ENCODE results near the gene DDX42.

The DDX42 gene

GRCh38 chr17:63822537-63822936 is 48.6 kb downstream of the DDX42 start:
- H3K9me3 ChIP-seq (ENCODE audit: control insufficient read depth, low read length), result no peaks in the 10 kb centered on the region
- H2AFZ ChIP-seq, result no peak overlapping the region
- H3K9ac ChIP-seq, result no peak overlapping the region
- H3K79me2 ChIP-seq, result peaks cover 10% of the 10 kb centered on the region
- no peaks in the 10 kb centered on the region for H3K27me3 ChIP-seq (ENCODE audit: control insufficient read depth, insufficient read depth, low read length)
- no peaks in the 10 kb centered on the region for H3K36me3 ChIP-seq (ENCODE audit: control insufficient read depth, insufficient read depth, low read length)
- TF ChIP-seq CTCF (IDR thresholded peaks at IDR 0.05), result no peak
- H3K4me1 ChIP-seq, result no peaks in the 10 kb centered on the region
- H3K4me3 ChIP-seq (ENCODE audit: low read depth, low read length), result no peak overlapping the region
- peak overlapping the region; percentile 24 for H3K4me2 ChIP-seq (ENCODE audit: low read length)
- no peak overlapping the region for H3K27ac ChIP-seq

GRCh38 chr17:63823659-63824331 is 49.8 kb downstream of the DDX42 start:
- no peak overlapping the region for H2AFZ ChIP-seq
- no peak overlapping the region for H3K27ac ChIP-seq
- peaks cover 14% of the 10 kb centered on the region for H3K79me2 ChIP-seq
- H3K36me3 ChIP-seq (ENCODE audit: control insufficient read depth, insufficient read depth, low read length), result no peaks in the 10 kb centered on the region
- no peaks in the 10 kb centered on the region for H3K9me3 ChIP-seq (ENCODE audit: control insufficient read depth, low read length)
- no peak overlapping the region for H3K4me3 ChIP-seq (ENCODE audit: low read depth, low read length)
- peaks cover 8% of the 10 kb centered on the region for H3K4me1 ChIP-seq
- no peaks in the 10 kb centered on the region for H3K27me3 ChIP-seq (ENCODE audit: control insufficient read depth, insufficient read depth, low read length)
- no peak overlapping the region for H3K9ac ChIP-seq
- no peak overlapping the region for H3K4me2 ChIP-seq (ENCODE audit: low read length)
- TF ChIP-seq CTCF (IDR thresholded peaks at IDR 0.05), result no peak

GRCh38 chr17:63824362-63824761 is 50.4 kb downstream of the DDX42 start:
- H3K9ac ChIP-seq, result no peak overlapping the region
- peaks cover 14% of the 10 kb centered on the region for H3K79me2 ChIP-seq
- peaks cover 13% of the 10 kb centered on the region for H3K4me1 ChIP-seq
- H3K27ac ChIP-seq, result no peak overlapping the region
- no peak overlapping the region for H2AFZ ChIP-seq
- no peak overlapping the region for H3K4me2 ChIP-seq (ENCODE audit: low read length)
- TF ChIP-seq CTCF (IDR thresholded peaks at IDR 0.05), result no peak
- no peaks in the 10 kb centered on the region for H3K27me3 ChIP-seq (ENCODE audit: control insufficient read depth, insufficient read depth, low read length)
- H3K36me3 ChIP-seq (ENCODE audit: control insufficient read depth, insufficient read depth, low read length), result no peaks in the 10 kb centered on the region
- no peaks in the 10 kb centered on the region for H3K9me3 ChIP-seq (ENCODE audit: control insufficient read depth, low read length)
- no peak overlapping the region for H3K4me3 ChIP-seq (ENCODE audit: low read depth, low read length)

- H3K27me3 ChIP-seq (ENCODE audit: control insufficient read depth, insufficient read depth, low read length), result no peaks in the 10 kb centered on the region
- H2AFZ ChIP-seq, result peak overlapping the region; percentile 83
- no peak overlapping the region for H3K9ac ChIP-seq
- H3K27ac ChIP-seq, result peak overlapping the region; percentile 97
- H3K79me2 ChIP-seq, result peaks cover 18% of the 10 kb centered on the region
- H3K4me2 ChIP-seq (ENCODE audit: low read length), result peak overlapping the region; percentile 85
- peaks cover 19% of the 10 kb centered on the region for H3K4me1 ChIP-seq
- no peak for TF ChIP-seq CTCF (IDR thresholded peaks at IDR 0.05)
- H3K36me3 ChIP-seq (ENCODE audit: control insufficient read depth, insufficient read depth, low read length), result no peaks in the 10 kb centered on the region
- H3K9me3 ChIP-seq (ENCODE audit: control insufficient read depth, low read length), result no peaks in the 10 kb centered on the region
- H3K4me3 ChIP-seq (ENCODE audit: low read depth, low read length), result peak overlapping the region; percentile 98
Observed at GRCh38 chr17:63826468-63827001, 52.6 kb downstream of the DDX42 start.

Data from parathyroid adenoma (tissue), 2 donors.